Forelimb muscle (tissue), 1 donor: ENCODE data around the gene ULK3. TPM values are rescaled to one million over a fixed set of nuclear protein-coding genes. Genes with fewer than 3 reads are reported as not detected.
"Not testable (repeated sequence)": the region's sequence is repeated elsewhere in the genome, so short reads cannot be mapped to it uniquely, and the experiment has no call there.

Experiments used
- DNase-seq: peaks from one replicate; pipeline ENCODE4 v3.0.0-alpha.2; 2013; ENCODE audit warnings: low read depth
- polyA plus RNA-seq: library from polyadenylated mRNA; unstranded; fragments of 120-200 nt; gene quantifications from one replicate; pipeline ENCODE4 v1.2.1, GENCODE V29; 2013; ENCODE audit not compliant: insufficient read length

Gene ULK3, protein sequence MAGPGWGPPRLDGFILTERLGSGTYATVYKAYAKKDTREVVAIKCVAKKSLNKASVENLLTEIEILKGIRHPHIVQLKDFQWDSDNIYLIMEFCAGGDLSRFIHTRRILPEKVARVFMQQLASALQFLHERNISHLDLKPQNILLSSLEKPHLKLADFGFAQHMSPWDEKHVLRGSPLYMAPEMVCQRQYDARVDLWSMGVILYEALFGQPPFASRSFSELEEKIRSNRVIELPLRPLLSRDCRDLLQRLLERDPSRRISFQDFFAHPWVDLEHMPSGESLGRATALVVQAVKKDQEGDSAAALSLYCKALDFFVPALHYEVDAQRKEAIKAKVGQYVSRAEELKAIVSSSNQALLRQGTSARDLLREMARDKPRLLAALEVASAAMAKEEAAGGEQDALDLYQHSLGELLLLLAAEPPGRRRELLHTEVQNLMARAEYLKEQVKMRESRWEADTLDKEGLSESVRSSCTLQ
- polyA plus RNA-seq = 33.3 TPM

DNA sequence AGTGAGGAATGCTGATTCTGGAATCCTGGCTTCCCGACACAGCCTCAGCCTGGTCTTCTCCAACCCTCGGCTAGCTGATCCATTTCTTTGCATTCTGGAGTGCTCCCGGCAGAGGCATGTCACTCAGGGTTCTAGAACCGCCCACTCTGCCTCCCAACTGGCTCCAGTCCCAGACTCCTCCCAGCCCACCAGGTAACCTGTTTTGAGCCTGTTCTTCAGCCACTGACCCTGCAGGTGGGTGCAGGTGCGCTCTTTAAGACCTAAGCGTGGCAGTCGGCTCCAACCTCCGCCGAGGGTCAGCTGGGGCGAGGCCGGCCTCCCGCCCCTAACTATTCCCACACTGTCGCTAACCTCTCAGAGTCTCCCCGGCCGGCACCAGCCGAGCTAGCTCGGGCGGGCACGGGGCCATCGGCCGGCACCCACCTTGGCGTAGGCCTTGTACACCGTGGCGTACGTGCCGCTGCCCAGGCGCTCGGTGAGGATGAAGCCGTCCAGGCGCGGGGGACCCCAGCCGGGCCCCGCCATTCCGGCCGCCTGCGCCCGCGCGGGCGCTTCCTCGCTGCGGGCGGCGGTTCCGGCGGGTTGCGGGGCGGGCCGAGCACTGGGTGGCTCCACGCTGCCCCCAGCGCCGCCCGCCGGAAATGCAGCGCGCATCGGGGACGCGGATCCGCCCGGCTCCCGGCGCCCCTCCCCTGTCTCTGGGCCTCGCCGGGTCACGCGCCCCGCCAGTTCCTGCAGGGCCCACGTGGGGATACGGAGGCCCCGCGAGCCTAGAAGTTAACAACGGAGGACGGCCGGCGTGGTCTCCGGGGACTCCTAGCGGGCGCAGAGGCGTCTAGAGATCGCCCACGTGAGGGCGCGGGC is at the start of gene ULK3:
Gene ULK3, minus strand, starts transcription at position 576 of the 864 bp plus-strand sequence. Its CDS starts 51 bp downstream, at position 525.
- no peak for DNase-seq

DNA sequence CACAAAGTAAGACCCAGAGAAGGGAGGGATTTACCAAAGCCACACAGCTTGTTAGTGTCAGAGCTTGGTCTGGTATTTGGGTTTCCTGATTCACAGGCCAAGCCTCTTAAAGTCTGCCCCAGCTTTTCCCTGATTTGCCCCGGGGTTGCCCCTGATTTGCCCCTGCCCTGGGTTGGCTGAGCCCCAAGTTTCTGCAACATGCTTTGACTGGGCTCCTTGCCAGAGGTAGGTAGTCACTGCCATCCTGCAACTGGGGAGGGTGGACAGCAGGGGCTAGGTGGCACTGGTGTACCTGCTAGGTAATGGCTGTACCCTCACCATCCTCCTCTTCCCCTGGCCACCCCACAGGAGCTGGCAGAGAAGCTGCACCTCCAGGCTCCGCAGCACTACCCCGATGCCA is 49.4 kb upstream of the ULK3 start:
- DNase-seq = no peak

DNA sequence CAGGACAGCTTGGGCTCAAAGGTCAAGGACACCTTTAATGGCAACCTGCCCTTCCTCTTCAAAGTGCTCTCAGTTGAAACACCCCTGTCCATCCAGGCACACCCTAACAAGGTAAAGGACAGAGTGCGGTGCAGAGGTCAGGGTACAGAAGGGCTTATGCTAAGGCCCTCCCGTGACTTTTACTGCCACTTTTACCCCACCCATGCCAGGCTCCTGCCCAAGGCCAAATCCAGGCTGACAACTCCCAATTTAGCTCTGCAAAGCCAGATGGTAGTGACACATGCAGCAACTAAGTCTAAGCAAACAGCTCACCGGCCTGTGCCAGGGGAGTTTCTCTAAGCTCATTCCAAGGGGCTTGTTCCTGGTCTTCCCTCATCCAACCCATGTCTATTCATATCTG is 48.5 kb upstream of the ULK3 start:
- DNase-seq = no peak

DNA sequence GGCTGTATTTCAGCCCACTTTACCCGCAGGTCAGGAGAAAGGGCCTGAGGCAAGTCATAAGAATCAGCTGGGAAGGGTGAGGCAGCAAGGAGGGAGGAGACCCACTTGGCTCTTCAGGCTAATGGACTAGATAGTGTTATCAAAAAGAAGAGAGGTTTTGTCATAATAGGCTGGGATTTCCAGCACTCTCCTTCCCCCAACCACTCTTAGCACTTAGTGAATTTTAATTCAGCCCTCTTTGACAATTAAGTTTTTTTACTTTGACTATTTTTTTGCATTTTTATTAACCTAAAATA is 47.7 kb upstream of the ULK3 start:
- no peak for DNase-seq

DNA sequence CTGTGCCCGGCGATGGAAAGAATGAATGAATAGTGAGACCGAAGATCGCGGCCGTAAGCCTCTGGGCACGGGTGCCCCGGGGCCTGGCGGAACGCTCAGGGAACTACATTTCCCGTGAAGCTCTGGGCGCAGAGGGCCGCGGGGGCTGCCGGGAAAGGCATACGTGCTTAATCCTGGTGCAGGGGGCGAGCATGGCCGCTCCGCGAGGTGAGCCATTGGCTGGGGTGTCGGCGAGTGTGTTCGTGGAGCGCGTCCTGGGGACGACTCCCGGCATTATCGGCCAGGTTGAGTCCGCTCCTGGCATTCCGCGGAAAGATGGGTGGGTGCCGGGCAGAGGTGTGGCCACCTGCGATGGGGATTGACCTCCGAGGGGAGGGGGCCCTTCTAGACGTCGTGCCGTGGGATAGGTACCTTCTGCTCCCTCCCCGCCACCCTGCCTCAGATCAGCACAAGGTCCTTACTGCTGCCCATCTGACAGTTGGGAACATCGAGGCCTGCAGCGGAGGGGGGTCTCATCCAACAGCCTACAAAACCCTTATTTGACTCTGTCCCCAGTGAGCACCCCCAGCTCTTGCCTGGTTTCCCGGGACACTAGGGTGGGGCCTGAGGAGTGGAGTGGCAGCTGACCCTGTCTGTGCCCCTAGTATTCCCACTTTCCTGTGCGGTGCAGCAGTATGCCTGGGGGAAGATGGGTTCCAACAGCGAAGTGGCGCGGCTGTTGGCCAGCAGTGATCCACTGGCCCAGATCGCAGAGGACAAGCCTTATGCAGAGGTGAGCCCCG is 47.1 kb upstream of the ULK3 start, which contains the start of gene MPI:
Gene MPI, plus strand, starts transcription at position 160 of the 782 bp plus-strand sequence. Its CDS starts 32 bp downstream, at position 192.
- DNase-seq = no peak

DNA sequence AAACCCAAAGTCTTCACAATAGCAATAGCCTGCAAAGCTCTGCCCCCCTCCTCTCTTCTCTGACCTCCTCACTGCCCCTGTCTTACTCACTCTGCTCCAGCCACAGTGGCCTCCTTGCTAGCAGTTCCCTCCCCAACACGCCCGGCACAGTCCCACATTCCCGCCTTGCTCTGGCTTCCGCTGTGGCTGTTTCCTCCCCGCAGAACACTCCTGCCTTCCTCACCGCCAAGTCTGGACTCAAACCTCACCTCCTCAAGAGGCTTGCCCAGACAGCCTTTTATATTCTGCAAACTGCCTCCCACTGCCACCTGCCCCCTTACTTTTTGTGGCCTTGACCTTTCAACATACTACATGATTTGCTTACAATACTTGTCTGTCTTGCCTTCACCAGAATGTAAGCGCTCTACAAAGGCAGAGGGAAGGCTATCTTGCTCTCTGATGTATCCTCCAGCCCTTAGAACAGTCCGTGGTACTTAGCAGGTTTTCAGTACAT is 46.5 kb upstream of the ULK3 start:
- no peak for DNase-seq

DNA sequence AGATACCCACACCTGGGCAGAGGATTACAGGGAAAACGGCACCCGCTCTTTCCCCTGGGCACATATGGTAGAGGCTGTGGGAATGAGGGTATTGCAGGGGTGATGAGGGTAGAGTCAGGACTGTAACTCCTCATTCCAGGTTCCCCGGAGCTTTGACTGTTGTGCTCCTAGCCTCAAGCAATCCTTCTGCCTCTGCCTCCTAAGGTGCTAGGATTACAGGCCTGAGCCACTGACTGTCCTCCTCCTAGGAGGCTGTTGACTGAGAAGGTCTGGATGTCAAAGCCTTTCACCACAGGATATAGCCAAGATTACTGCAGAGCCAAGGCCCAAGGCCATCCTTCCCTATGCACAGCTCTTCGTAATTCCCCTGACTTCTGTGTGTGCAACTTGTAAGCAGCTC is 45.8 kb upstream of the ULK3 start:
- DNase-seq = no peak

DNA sequence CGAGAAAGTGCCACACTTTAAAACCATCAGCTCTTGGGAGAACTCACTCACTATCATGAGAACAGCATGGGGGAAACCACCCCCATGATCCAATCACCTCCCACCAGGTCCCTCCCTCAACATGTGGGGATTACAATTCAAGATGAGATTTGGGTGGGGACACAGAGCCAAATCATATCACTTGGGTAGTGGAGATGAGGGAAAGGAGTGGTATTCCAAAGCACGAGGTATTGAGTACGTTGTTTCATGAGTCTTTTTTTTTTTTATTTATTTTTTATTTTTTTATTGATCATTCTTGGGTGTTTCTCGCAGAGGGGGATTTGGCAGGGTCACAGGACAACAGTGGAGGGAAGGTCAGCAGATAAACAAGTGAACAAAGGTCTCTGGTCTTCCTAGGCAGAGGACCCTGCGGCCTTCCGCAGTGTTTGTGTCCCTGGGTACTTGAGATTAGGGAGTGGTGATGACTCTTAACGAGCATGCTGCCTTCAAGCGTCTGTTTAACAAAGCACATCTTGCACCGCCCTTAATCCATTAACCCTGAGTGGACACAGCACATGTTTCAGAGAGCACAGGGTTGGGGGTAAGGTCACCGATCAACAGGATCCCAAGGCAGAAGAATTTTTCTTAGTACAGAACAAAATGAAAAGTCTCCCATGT is 44.7 kb upstream of the ULK3 start:
- not testable (repeated sequence) for DNase-seq

DNA sequence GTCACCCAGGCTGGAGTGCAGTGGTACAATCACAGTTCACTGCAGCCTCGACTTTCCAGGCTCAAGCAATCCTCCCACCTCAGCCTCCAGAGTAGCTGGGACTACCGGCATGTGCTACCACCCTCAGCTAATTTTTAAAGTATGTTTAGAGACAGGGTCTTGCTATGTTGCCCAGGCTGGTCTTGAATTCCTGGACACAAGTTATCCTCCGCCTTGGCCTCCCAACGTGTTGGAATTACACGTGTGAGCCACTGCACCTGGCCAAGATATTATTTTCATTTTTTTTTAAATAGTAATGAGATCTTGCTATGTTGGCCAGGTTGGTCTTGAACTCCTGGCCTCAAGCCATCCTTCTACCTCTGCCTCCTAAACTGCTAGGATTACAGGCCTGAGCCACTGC is 42.5 kb upstream of the ULK3 start:
- DNase-seq = no peak

DNA sequence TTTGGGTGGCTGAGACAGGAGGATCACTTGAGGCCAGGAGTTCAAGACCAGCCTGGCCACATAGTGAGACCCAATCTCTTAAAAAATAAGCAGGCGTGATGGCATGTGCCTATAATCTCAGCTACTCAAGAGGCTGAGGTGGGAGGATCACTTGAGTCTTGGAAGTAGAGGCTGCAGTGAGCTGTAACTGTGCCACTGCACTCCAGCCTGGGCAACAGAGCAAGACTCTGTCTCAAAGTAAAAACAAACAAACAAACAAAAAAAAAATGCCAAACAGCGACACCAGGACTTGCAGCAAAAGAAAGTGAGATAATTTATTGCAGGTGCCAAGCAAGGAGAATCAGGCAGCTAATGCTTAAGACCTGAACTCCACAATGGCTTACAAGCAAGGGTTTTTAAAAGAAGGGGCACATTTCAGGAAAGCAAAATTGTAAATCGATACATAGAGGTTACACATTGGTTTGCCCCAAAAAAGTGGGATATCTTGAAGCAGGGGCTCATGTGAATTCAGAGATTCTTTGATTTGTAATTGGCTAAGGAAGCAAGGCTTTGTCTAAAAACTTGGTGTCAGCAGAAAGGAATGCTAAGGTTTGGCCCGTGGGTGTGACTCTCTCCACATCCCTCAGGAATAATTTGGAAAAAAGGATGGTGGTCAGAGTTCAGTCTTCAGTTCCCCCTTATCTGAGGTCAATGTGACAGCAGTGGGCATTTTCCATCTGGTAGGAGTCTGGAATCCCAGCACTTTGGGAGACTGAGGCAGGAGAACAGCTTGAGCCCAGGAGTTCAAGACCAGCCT is 41.7 kb upstream of the ULK3 start:
- no peak for DNase-seq

DNA sequence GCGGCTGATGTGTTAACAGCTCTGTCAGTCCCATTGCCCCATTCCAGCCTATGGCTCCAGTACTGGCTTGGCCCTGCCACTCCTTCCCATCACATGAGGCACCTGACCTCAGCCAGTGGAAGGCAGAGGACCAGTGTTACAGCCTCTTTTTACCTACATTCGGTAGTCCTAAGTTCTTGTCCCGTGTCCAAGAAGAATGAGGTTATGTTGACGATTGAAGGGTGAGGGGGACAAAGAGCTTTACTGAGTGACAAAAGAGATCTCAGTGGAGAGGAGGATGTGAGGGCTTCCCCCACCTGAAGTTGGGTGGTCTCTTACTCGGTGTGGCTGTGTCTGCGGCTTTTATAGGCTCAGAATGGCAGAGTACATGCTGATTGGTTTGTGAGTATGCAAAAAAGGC is 39.6 kb upstream of the ULK3 start:
- no peak for DNase-seq

DNA sequence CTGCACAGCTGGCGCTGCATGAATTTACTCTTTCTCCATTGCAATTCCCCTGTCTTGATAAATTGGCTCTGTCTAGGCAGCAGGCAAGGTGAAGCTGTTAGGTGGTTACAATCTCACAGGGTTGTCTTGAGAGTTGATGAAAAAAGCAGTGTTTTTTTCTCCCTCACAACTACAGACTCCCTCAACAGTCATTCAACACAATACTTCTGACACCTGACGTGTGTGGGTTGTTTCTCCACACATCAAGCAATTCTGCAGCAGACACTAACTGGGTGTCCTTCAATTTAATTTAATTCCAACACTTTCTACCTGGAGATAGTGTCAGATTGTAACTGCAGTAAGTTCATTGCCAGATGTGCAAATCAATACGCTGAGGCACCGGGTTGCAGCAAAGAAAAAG is 35.3 kb upstream of the ULK3 start:
- DNase-seq = no peak

DNA sequence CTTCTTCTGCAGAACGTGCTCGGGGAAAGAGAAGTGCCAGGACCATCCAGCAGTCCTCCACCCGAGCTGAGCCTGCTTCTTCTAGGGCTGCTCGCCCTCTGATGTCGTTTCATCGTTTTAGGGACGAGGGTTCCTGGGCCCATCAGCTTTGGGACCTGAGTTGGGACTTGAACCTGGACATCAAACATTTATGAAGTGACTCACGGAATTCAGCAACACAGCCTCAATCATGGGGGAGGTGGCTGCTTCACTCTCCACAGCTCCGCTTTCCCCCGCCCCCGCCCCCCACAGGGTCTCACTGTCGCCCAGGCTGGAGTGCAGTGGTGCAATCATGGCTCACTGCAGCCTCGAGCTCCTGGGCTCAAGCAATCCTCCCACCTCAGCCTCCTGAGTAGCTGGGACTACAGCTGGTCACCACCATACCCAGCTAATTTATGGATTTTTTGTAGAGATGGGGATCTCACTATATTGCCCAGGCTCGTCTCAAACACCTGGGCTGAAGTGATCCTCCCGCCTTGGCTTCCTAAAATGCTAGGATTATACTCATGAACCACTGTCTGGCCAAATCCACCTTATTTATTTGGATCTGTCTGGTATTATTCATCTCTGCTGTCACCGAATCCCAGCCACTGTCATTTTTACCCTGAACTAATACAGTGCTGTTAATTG is 30.9 kb upstream of the ULK3 start:
- no peak for DNase-seq

DNA sequence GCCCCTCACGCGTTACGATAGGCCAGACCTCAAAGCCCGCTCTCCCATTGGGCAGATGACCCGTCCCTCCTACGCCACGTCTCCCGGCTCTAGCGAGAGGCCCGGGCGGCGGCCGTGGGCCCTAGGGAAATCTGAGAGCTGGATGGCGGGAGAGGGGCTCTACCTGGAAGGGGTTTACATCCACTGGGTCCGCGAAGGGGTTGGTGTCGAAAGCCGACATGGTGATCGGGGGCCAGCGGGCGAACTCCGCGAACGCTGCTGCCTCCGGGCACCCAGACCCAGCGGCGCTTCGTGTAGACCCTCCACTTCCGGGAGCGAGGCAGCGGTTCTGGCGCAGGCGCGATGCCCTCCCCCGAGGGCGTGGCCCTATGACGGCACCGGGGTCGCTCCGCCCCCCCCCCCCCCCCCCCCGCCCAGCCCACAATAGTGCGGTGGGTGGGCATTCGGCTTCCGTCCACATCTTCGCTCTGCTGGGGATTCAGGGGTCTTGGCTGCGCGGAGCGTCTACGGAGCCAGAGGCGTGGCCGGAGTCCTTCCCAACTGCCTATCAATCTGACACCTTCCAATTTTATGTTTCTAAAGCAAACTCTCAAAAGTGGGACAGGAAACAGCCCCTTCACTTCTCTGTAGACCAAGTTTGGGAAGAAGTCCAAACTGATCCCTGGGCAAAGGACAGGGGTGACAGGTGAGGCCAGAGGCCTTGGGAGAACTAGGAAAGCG is 30.2 kb upstream of the ULK3 start, which contains the start of gene SCAMP2:
Gene SCAMP2, minus strand, starts transcription at position 330 of the 720 bp plus-strand sequence. Its CDS starts 110 bp downstream, at position 220.
- peak; percentile 88 for DNase-seq

DNA sequence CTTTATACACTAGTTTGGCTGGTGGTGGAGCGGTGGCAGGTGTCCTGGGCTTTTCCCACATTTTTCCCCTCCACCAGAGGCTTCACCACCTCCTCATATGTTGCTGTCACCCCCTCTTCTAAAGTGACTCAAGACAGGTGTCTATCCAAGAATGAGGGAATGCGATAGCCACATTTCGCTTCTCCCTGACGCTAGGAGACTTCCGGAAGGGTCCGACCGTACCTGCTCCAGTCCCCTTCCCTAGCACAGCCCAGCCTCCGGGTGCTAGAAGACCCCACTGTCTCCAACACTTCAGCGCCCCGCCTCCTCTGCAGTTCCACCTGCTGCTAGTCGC is 29.7 kb upstream of the ULK3 start:
- DNase-seq = no peak

DNA sequence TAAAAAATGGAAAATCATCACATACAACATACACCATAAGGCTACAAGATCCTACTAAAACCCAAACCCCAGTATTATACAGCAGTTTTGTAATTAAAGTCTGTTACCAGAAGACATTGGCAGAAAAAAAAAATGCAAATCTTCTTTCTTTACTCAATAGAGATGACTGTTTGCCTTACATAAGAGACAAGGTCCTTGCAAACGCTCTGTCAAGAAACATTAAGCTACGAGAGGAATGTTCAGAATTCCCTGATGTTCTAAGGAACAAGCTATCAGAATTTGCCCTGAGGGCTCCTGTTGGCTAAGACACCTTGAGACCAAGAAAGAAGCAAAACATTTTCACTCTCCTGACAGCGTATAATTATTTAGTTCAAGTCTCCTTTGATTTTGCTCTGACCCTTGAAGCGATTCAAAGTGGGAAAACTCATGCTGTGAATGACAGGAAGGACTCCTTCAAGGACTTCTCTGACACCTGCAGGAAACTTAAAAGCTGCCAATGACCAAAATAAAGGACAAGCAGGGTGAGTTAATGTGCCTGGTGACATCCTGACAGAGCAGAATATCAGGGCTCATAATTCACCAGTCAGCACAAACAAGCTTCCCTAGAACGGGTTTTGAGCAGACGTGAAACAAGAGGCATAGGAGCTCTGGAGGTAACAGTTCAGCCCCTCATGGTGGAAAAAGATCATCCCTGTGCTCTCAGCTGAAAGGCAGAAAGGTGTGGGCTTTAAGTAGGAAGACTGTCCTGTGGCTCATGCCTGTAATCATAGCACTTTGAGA is 27.7 kb upstream of the ULK3 start:
- DNase-seq = no peak

DNA sequence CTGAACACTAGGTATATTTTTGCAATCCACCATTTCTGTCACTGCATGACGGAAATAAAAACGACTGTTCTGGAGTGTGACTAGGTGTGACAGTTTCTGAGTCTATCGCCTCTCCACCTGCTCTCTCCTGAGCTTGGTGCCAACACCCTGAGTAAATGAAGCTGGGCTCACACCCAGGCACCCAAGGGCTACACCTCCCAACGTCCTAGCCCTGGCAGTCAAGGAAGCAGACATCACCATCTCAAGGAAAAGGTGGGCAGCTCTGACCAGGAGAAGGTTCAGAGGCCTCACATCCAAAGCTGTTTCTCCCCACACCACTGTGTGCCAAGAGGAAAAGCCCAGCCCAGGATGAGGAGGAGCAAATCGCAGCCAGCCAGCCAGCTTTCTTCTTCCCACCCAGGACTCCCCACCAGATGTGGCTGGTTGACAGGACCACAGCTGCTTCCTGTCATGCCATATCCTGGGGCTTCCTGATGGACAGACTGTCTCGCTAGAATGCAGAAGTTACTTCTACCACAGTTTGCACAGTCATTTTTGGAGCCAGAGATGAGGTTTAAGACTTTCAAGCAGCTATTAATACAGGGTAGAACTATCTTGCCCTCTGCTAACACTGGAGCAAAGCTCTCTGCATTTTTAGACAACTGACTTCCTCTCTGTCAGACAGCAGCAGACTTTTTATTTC is 26.9 kb upstream of the ULK3 start:
- DNase-seq = no peak

DNA sequence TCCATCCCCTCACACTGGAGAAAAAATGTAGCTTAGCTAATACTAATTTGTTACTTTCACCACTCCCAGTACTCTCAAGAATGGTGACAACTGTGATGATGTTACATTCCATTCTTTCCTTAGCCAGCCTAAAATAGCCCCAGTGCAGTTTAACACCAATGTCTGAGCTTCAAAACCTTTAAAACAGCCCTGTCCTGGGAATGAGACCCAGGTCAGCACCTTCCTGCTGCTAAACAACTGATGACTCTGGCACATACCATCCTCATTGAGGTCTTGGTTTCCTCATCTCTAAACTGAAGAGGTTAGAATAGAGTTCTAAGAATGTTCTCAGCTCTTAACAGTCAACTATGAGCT is 26.4 kb upstream of the ULK3 start:
- no peak for DNase-seq
